Neural crest cell (in vitro differentiated cells): ENCODE measurements around the gene KIF3B. TPM values are rescaled to one million over a fixed set of nuclear protein-coding genes. Genes with fewer than 3 reads are reported as not detected.
"Not testable (repeated sequence)": the region's sequence is repeated elsewhere in the genome, so short reads cannot be mapped to it uniquely, and the experiment has no call there.

Experiments used
- DNase-seq: peaks from one replicate; pipeline ENCODE4 v3.0.0; 2021; ENCODE audit warnings: low read depth, mixed read lengths, low spot score
- H3K27ac Mint-ChIP-seq: one replicate; pipeline ENCODE4 v1.8.0; 2021; ENCODE audit warnings: mild to moderate bottlenecking, mixed read lengths; ENCODE audit not compliant: unreplicated experiment
- H3K27me3 Mint-ChIP-seq: 2 replicates; pipeline ENCODE4 v1.8.0; 2021; ENCODE audit warnings: low read depth, mild to moderate bottlenecking, mixed read lengths
- H3K36me3 Mint-ChIP-seq: 2 replicates; pipeline ENCODE4 v1.8.0; 2021; ENCODE audit warnings: low read depth, mild to moderate bottlenecking, mixed read lengths
- H3K4me1 Mint-ChIP-seq: 2 replicates; pipeline ENCODE4 v1.8.0; 2021; ENCODE audit warnings: mixed read lengths
- H3K4me3 Mint-ChIP-seq: one replicate; pipeline ENCODE4 v1.8.0; 2021; ENCODE audit warnings: mild to moderate bottlenecking, mixed read lengths
- H3K9me3 Mint-ChIP-seq: 2 replicates; pipeline ENCODE4 v1.8.0; 2021; ENCODE audit warnings: mixed read lengths
- total RNA-seq: library from RNA; stranded (reverse); gene quantifications from 2 replicates; pipeline ENCODE4 v1.2.1, GENCODE V29; 2021
- TF ChIP-seq, protein P1 (sequence below): fragments of 200-600 bp; sonication (generic); conservative IDR thresholded peaks from 2 replicates; pipeline ENCODE4 v1.5.0; 2021; ENCODE audit warnings: antibody characterized with exemption, mild to moderate bottlenecking

KIF3B gene
- total RNA-seq, 1 donor from 2014 or later: 45.5 TPM

DNA sequence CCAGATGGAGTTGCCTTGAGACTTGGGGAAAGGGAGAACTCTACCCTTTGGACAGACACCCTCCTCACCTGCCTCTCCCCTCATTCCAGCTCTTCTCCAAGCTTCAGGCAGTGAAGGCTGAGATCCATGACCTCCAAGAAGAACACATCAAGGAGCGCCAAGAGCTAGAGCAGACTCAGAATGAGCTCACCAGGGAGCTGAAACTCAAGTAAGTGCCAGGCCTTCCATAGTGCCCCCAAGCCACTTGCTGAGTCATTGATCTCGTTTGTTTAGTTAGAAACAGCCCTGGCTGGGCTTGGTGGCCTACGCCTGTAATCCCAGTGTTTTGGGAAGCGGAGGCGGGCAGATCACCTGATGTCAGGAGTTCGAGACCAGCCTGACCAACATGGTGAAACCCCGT, 39.2 kb downstream of the KIF3B start:
- no peaks in the 10 kb centered on the region for H3K27me3 Mint-ChIP-seq
- H3K4me1 Mint-ChIP-seq: no peaks in the 10 kb centered on the region
- peak overlapping the region; percentile 48 for H3K27ac Mint-ChIP-seq
- no peak for DNase-seq
- H3K9me3 Mint-ChIP-seq: no peaks in the 10 kb centered on the region
- H3K36me3 Mint-ChIP-seq: peaks cover 19% of the 10 kb centered on the region
- no peak overlapping the region for H3K4me3 Mint-ChIP-seq
- TF ChIP-seq, protein P1, sequence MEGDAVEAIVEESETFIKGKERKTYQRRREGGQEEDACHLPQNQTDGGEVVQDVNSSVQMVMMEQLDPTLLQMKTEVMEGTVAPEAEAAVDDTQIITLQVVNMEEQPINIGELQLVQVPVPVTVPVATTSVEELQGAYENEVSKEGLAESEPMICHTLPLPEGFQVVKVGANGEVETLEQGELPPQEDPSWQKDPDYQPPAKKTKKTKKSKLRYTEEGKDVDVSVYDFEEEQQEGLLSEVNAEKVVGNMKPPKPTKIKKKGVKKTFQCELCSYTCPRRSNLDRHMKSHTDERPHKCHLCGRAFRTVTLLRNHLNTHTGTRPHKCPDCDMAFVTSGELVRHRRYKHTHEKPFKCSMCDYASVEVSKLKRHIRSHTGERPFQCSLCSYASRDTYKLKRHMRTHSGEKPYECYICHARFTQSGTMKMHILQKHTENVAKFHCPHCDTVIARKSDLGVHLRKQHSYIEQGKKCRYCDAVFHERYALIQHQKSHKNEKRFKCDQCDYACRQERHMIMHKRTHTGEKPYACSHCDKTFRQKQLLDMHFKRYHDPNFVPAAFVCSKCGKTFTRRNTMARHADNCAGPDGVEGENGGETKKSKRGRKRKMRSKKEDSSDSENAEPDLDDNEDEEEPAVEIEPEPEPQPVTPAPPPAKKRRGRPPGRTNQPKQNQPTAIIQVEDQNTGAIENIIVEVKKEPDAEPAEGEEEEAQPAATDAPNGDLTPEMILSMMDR: no peak

DNA sequence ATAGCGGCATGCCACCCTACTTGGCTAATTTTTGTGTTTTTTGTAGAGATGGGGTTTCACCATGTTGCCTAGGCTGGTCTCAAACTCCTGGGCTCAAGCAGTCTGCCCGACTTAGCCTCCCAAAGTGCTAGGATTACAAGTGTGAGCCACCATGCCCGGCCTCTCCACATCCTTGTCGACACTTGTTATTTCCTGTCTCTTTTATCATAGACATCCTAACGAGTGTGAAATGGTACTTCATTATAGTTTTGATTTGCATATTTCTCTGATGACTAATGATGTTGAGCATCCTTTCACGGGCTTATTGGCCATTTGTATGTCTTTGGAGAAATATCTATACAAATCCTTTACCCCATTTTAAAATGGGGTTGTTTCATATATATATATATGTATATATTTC, 41.6 kb downstream of the KIF3B start:
- peaks cover 12% of the 10 kb centered on the region for H3K36me3 Mint-ChIP-seq
- no peaks in the 10 kb centered on the region for H3K9me3 Mint-ChIP-seq
- no peak overlapping the region for H3K27ac Mint-ChIP-seq

DNA sequence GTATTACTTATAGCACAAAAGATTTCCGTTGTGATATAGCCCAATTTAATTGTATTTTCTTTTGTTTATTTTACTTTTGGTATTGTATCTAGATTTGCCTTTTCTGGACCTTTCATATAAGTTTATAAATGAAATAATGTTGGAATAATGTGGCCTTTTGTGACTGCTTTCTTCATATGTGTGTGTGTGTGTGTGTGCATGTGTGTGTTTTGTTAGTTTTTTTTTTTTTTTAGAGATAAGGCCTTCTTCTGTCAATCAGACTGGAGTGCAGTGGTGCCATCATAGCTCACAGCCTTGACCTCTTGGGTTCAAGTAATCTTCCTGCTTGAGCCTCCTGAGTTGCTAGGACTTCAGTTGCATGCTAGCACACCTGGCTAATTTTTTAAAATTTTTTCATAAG, 42.9 kb downstream of the KIF3B start:
- H3K9me3 Mint-ChIP-seq: no peaks in the 10 kb centered on the region
- H3K36me3 Mint-ChIP-seq: peaks cover 12% of the 10 kb centered on the region
- TF ChIP-seq, protein P1: no peak
- no peak overlapping the region for H3K27ac Mint-ChIP-seq
- no peak for DNase-seq
- no peak overlapping the region for H3K4me3 Mint-ChIP-seq
- H3K4me1 Mint-ChIP-seq: no peaks in the 10 kb centered on the region
- no peaks in the 10 kb centered on the region for H3K27me3 Mint-ChIP-seq

More for the DNA sequence above, 41.6 kb downstream of the KIF3B start:
- no peaks in the 10 kb centered on the region for H3K4me1 Mint-ChIP-seq
- H3K4me3 Mint-ChIP-seq: no peak overlapping the region
- H3K27me3 Mint-ChIP-seq: no peaks in the 10 kb centered on the region
- DNase-seq: no peak
- TF ChIP-seq, protein P1: no peak

DNA sequence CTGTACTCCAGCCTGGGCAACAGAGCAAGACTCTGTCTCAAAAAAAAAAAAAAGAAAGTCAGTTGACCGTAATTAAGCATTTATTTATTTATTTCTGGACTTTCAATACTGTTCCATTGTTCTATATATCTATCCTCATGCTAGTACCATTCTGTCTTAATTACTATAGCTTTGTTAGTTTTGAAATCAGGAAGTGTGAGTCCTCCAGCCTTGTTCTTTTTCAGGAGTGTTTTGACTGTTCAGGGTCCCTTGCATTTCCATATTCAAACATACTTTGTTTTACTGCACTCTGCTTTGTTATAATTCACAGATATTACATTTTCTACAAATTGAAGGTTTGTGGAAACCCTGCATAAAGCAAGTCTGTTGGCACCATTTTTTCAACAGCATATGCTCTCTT, 43.9 kb downstream of the KIF3B start:
- Mint-ChIP-seq H3K27me3 (no peaks in the 10 kb centered on the region), H3K9me3 (no peaks in the 10 kb centered on the region), H3K4me3 (no peak overlapping the region), H3K36me3 (peaks cover 7% of the 10 kb centered on the region), H3K4me1 (peaks cover 7% of the 10 kb centered on the region), H3K27ac (no peak overlapping the region)
- TF ChIP-seq, protein P1: no peak
- no peak for DNase-seq

DNA sequence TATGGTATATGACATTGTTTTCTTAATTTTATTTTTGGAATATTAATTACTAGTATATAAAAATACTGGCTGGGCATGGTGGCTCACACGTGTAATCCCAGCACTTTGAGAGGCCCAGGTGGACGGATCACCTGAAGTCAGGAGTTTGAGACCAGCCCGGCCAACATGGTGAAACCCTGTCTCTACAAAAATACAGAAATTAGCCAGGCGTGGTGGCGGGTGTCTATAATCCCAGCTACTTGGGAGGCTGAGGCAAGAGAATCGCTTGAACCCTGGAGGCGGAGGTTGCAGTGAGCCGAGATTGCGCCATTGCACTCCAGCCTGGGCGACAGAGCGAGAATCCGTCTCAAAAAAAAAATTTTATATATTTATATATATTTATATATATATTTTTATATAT, 44.8 kb downstream of the KIF3B start:
- not testable (repeated sequence) for H3K27me3 Mint-ChIP-seq, DNase-seq, H3K27ac Mint-ChIP-seq, H3K4me1 Mint-ChIP-seq, H3K9me3 Mint-ChIP-seq, H3K36me3 Mint-ChIP-seq, H3K4me3 Mint-ChIP-seq

DNA sequence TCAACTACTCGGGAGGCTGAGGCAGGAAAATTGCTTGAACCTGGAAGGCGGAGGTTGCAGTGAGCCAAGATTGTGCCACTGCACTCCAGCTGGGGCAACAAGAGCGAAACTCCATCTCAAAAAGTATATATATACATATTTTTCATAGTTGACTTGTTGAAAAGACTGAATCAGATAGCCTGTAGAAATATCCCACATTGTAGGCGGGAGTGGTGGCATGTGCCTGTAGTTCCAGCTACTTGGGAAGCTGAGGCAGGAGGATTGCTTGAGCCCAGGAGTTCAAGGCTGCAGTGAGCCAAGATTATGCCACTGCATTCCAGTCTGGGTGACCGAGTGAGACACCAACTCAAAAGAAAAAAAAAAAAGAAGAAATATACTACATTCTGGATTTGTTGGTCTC, 46.3 kb downstream of the KIF3B start:
- not testable (repeated sequence) for H3K4me1 Mint-ChIP-seq, H3K27ac Mint-ChIP-seq, H3K27me3 Mint-ChIP-seq, H3K4me3 Mint-ChIP-seq, H3K9me3 Mint-ChIP-seq, DNase-seq, H3K36me3 Mint-ChIP-seq
